Uterus (tissue), 2 donors: ENCODE data around the gene CGB1.
"Not testable (repeated sequence)": the region's sequence is repeated elsewhere in the genome, so short reads cannot be mapped to it uniquely, and the experiment has no call there.

Experiments
- CTCF ChIP-seq, 4 experiments: fragments of 200-600 bp in 2 of 4; fragments of 450-650 bp in 2 of 4; sonication (generic) in 2 of 4; IDR thresholded peaks; one replicate each; pipeline ENCODE4 v1.5.1; 2016 to 2019; ENCODE audit warnings: antibody characterized with exemption in 4 of 4, mild to moderate bottlenecking in 2 of 4, moderate library complexity in 1 of 4
- POLR2A ChIP-seq, 2 donors: fragments of 450-650 bp; IDR thresholded peaks; one replicate each; pipeline ENCODE4 v1.6.1; 2016; ENCODE audit warnings: antibody characterized with exemption in 2 of 2, mild to moderate bottlenecking in 1 of 2, moderate library complexity in 1 of 2

GRCh38 chr19:49036815-49037214 lies at the start of gene CGB1:
- not testable (repeated sequence) for TF ChIP-seq CTCF, POLR2A (IDR thresholded peaks at IDR 0.05)
